ENCODE results near the gene PMM2. TPM values are rescaled to one million over a fixed set of nuclear protein-coding genes. Genes with fewer than 3 reads are reported as not detected.
"Not testable (repeated sequence)": the region's sequence is repeated elsewhere in the genome, so short reads cannot be mapped to it uniquely, and the experiment has no call there.

Gene PMM2
- total RNA-seq, result 39.5 TPM
- polyA plus RNA-seq (ENCODE audit: insufficient read depth, low read depth, low replicate concordance), result 21.5 TPM
- long read RNA-seq, donor 1, full-length matches to known transcripts, result 6 of 6 reads
- long read RNA-seq, donor 1, partial matches to known transcripts, result 0 of 6 reads
- long read RNA-seq, donor 1, other reads (novel, unspliced or antisense), result 0 of 6 reads
- long read RNA-seq, donor 2, partial matches to known transcripts, result 0 of 7 reads
- long read RNA-seq, donor 2, other reads (novel, unspliced or antisense), result 0 of 7 reads
- long read RNA-seq, donor 3, full-length matches to known transcripts, result 8 of 13 reads
- long read RNA-seq, donor 3, partial matches to known transcripts, result 0 of 13 reads
- long read RNA-seq, donor 3, other reads (novel, unspliced or antisense), result 5 of 13 reads
- long read RNA-seq, donor 4, partial matches to known transcripts, result 25 of 94 reads
- long read RNA-seq, donor 4, other reads (novel, unspliced or antisense), result 65 of 94 reads
- long read RNA-seq, donor 5, partial matches to known transcripts, result 0 of 1 reads
- long read RNA-seq, donor 5, other reads (novel, unspliced or antisense), result 0 of 1 reads
- long read RNA-seq, donor 6, transcript PMM2-201 (8 exons, 2,313 nt), result major isoform, 5 of 5 reads
- long read RNA-seq, donor 6, partial matches to known transcripts, result 0 of 5 reads
- long read RNA-seq, donor 6, other reads (novel, unspliced or antisense), result 0 of 5 reads
- long read RNA-seq, donor 7, transcript PMM2-201 (8 exons, 2,313 nt), result major isoform, 31 of 39 reads
- long read RNA-seq, donor 7, partial matches to known transcripts, result 0 of 39 reads
- long read RNA-seq, donor 7, other reads (novel, unspliced or antisense), result 3 of 39 reads
- long read RNA-seq, donor 8, full-length matches to known transcripts, result 6 of 15 reads
- long read RNA-seq, donor 8, partial matches to known transcripts, result 9 of 15 reads
- long read RNA-seq, donor 8, other reads (novel, unspliced or antisense), result 0 of 15 reads
- long read RNA-seq, donor 9, partial matches to known transcripts, result 0 of 4 reads
- long read RNA-seq, donor 9, other reads (novel, unspliced or antisense), result 0 of 4 reads
- long read RNA-seq, donor 10, partial matches to known transcripts, result 6 of 12 reads
- long read RNA-seq, donor 10, other reads (novel, unspliced or antisense), result 0 of 12 reads

DNA sequence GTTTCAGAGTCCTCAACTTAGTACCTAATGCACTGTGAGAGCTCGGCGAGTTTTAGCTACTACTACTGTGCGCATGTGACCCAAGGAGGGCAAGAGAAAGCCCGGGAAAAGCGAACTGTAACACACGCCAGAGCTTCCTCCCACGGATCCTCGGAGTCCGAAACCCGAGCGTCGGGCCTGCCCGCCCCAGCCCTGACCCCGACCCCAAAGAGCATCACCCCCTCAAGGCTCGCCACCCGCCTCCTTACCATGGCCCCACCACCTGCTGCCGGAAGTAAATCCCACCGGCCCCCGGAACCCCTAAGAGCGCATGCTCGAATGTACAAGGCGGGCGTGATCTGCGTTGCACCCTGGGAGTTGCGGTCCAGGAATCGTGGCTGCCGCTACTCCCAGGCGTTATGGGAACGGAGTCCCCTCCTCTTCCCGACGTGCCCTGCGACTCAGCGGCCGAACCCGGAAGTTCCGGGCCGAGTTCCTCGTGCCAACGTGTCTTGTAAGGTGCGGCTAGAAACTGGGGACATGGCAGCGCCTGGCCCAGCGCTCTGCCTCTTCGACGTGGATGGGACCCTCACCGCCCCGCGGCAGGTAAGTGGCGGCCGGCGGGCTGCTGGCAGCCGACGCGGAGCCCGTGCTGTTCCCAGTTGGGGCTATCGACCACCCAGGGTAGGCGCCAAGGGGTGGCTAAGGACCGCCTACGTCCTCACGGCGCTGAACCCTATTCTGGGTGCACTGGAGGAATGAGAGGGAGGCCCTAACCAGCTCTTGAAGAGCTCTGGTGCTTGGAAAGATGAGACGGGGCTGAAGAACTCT is at the start of gene PMM2, which contains the start of gene TMEM186:
Gene PMM2, plus strand, starts transcription at position 476 of the 810 bp plus-strand sequence. Its CDS starts 44 bp downstream, at position 520.
Gene TMEM186, minus strand, starts transcription at position 276 of the 810 bp plus-strand sequence. Its CDS starts 25 bp downstream, at position 251.
- Histone ChIP-seq H3K4me3 (ENCODE audit: low read length in 3 of 3) (peak within 1 kb of the TSS; percentile 89 to 100 (median 95)), H3K4me1 (ENCODE audit: control insufficient read depth in 2 of 3, insufficient read depth in 2 of 3, low read depth in 1 of 3, low read length in 3 of 3) (peaks cover 0 to 19% (median 13%) of the 10 kb centered on the region in 3 donors), H3K36me3 (ENCODE audit: control insufficient read depth in 2 of 3, insufficient read depth in 3 of 3, low read length in 3 of 3) (peaks cover 0 to 7% (median 5%) of the 10 kb centered on the region in 3 donors), H3K27ac (ENCODE audit: low read depth in 2 of 2, low read length in 2 of 2) (peak within 1 kb of the TSS; percentile 62 to 80), H3K9ac (ENCODE audit: low read length in 3 of 3) (peak within 1 kb of the TSS; percentile 88 to 92 (median 91)), H3K9me3 (ENCODE audit: control insufficient read depth in 2 of 3, insufficient read depth in 1 of 3, low read length in 3 of 3) (no peaks in the 10 kb centered on the region), H3K27me3 (ENCODE audit: control insufficient read depth, insufficient read depth, low read length) (no peaks in the 10 kb centered on the region)
- intact Hi-C loops (cut with DNase I), result no loop called here
- DNase-seq (peak; percentile 96 to 99 (median 97)), FAIRE-seq (no peak)
- TF ChIP-seq, protein P1, sequence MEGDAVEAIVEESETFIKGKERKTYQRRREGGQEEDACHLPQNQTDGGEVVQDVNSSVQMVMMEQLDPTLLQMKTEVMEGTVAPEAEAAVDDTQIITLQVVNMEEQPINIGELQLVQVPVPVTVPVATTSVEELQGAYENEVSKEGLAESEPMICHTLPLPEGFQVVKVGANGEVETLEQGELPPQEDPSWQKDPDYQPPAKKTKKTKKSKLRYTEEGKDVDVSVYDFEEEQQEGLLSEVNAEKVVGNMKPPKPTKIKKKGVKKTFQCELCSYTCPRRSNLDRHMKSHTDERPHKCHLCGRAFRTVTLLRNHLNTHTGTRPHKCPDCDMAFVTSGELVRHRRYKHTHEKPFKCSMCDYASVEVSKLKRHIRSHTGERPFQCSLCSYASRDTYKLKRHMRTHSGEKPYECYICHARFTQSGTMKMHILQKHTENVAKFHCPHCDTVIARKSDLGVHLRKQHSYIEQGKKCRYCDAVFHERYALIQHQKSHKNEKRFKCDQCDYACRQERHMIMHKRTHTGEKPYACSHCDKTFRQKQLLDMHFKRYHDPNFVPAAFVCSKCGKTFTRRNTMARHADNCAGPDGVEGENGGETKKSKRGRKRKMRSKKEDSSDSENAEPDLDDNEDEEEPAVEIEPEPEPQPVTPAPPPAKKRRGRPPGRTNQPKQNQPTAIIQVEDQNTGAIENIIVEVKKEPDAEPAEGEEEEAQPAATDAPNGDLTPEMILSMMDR (IDR thresholded peaks at IDR 0.05; ENCODE audit: borderline replicate concordance, extremely low read depth, insufficient read depth), result no peak

DNA sequence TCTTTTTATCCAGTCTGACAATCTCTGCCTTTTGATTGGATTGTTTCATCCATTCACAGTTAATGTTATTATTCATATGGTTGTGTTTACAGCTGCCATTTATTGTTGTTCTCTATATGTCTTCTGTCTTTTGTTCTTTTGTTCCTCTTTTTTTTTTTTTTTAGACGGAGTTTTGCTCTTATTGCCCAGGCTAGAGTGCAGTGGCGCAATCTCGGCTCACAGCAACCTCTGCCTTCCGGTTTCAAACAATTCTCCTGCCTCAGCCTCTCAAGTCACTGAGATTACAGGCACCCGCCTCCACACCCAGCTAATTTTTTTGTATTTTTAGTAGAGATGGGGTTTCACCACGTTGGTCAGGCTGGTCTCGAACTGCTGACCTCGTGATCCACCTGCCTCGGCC is 48.7 kb upstream of the PMM2 start:
- FAIRE-seq; H3K4me1 ChIP-seq (ENCODE audit: control insufficient read depth in 2 of 3, insufficient read depth in 2 of 3, low read depth in 1 of 3, low read length in 3 of 3); DNase-seq; H3K27ac ChIP-seq (ENCODE audit: low read depth in 2 of 2, low read length in 2 of 2); H3K27me3 ChIP-seq (ENCODE audit: control insufficient read depth, insufficient read depth, low read length); H3K9ac ChIP-seq (ENCODE audit: low read length in 3 of 3); intact Hi-C loops (cut with DNase I); H3K9me3 ChIP-seq (ENCODE audit: control insufficient read depth in 2 of 3, insufficient read depth in 1 of 3, low read length in 3 of 3); H3K4me3 ChIP-seq (ENCODE audit: low read length in 3 of 3): not testable (repeated sequence)
- H3K36me3 ChIP-seq (ENCODE audit: control insufficient read depth in 2 of 3, insufficient read depth in 3 of 3, low read length in 3 of 3), result peaks cover 0 to 14% (median 6%) of the 10 kb centered on the region in 3 donors

DNA sequence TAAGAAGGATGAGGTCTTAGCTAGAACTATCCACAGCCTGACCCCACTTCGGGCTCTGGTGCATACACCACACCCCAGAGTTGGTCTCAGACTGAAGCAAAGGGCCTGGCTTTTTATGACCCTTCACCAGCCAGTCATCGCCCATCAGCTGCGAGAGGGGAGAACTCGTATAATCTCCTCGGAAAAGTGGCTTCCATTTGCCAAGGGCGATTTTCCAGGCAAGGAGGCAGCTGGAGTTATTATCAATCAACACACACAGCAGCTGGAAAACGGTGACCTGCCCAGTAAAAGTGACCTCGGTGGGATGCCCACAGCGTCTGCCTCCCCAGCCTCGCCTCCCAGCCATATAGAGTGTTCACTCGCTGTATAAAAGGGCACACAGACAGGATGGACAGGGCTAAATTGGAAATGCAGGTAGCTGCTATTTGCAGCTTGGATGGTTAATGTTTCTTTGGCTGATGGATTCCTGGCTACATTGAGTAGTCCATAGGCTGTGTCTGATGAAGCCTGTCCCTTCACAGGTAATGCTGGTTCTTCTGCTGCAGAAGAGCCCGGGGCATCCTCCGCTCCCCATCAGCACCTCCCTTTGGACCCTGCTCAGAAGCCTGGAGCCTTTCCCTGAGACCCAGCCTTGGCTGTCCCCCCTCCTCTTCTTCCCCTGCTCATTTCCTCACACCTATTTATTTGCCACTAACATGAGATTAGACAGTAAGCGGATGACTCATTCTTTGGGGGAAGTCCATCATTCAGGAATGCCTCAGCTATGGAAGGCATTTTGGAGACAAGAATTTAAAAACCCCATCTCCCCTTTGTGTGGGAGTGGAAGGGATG is 45.9 kb upstream of the PMM2 start:
- DNase-seq, result no peak

More for the DNA sequence above, 45.9 kb upstream of the PMM2 start:
- TF ChIP-seq, protein P1 (IDR thresholded peaks at IDR 0.05; ENCODE audit: borderline replicate concordance, extremely low read depth, insufficient read depth), result no peak
- intact Hi-C loops (cut with DNase I), result no loop called here
- Histone ChIP-seq H3K9me3 (ENCODE audit: control insufficient read depth in 2 of 3, insufficient read depth in 1 of 3, low read length in 3 of 3) (no peaks in the 10 kb centered on the region), H3K27ac (ENCODE audit: low read depth in 2 of 2, low read length in 2 of 2) (no peak overlapping the region), H3K27me3 (ENCODE audit: control insufficient read depth, insufficient read depth, low read length) (no peaks in the 10 kb centered on the region), H3K4me3 (ENCODE audit: low read length in 3 of 3) (no peak overlapping the region), H3K4me1 (ENCODE audit: control insufficient read depth in 2 of 3, insufficient read depth in 2 of 3, low read depth in 1 of 3, low read length in 3 of 3) (no peaks in the 10 kb centered on the region), H3K9ac (ENCODE audit: low read length in 3 of 3) (no peak overlapping the region), H3K36me3 (ENCODE audit: control insufficient read depth in 2 of 3, insufficient read depth in 3 of 3, low read length in 3 of 3) (peaks cover 0 to 19% (median 8%) of the 10 kb centered on the region in 3 donors)
- FAIRE-seq, result no peak

All from kidney (tissue), 22 donors.